ENCODE data around the gene TYK2.

- TF ChIP-seq, protein P1, sequence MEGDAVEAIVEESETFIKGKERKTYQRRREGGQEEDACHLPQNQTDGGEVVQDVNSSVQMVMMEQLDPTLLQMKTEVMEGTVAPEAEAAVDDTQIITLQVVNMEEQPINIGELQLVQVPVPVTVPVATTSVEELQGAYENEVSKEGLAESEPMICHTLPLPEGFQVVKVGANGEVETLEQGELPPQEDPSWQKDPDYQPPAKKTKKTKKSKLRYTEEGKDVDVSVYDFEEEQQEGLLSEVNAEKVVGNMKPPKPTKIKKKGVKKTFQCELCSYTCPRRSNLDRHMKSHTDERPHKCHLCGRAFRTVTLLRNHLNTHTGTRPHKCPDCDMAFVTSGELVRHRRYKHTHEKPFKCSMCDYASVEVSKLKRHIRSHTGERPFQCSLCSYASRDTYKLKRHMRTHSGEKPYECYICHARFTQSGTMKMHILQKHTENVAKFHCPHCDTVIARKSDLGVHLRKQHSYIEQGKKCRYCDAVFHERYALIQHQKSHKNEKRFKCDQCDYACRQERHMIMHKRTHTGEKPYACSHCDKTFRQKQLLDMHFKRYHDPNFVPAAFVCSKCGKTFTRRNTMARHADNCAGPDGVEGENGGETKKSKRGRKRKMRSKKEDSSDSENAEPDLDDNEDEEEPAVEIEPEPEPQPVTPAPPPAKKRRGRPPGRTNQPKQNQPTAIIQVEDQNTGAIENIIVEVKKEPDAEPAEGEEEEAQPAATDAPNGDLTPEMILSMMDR (IDR thresholded peaks at IDR 0.05), result no peak
- no peak for TF ChIP-seq POLR2A (IDR thresholded peaks at IDR 0.05)
Measured at GRCh38 chr19:10374931-10375330, 5.4 kb downstream of the TYK2 start.

Measured in body of pancreas (tissue), 4 donors.